SK-MEL-5 (cell line): ENCODE measurements around the gene ARL15. TPM values are rescaled to one million over a fixed set of nuclear protein-coding genes. Genes with fewer than 3 reads are reported as not detected.

ENCODE experiments used
- DNase-seq: peaks from one replicate; pipeline ENCODE4 v3.0.0-alpha.2; 2016; ENCODE audit warnings: low read depth, low spot score
- in situ Hi-C: cut with HindIII; loops from 2 replicates; pipeline ENCODE4 v1.10.0; 2016; ENCODE audit warnings: low sequenced_read_pairs, high pct_unique_total_duplicates, low pct_unique_long_range_greater_than_20kb
- total RNA-seq: library from RNA; depleted of rRNA; stranded (reverse); fragments of >200 nt; shearing (Covaris generic); gene quantifications from 2 replicates; pipeline ENCODE4 v1.2.3, GENCODE V29; 2014

The ARL15 gene
- total RNA-seq, 1 experiment from 2014 or later = 14.9 TPM

GRCh38 chr5:54197018-54197417 lies 113.4 kb downstream of the ARL15 start:
- in situ Hi-C loops = no loop called here

GRCh38 chr5:54195701-54196100 lies 114.7 kb downstream of the ARL15 start:
- no peak for DNase-seq
- in situ Hi-C loops = no loop called here

More at GRCh38 chr5:54197018-54197417, 113.4 kb downstream of the ARL15 start:
- no peak for DNase-seq

GRCh38 chr5:54194318-54194717 lies 116.1 kb downstream of the ARL15 start:
- no peak for DNase-seq
- in situ Hi-C loops = no loop called here

- in situ Hi-C loops = no loop called here
- no peak for DNase-seq
These were observed 122.7 kb downstream of the ARL15 start for GRCh38 chr5:54187694-54188093.

GRCh38 chr5:54186912-54187445 lies 123.4 kb downstream of the ARL15 start:
- DNase-seq = no peak
- in situ Hi-C loops = no loop called here

- DNase-seq = no peak
- in situ Hi-C loops = no loop called here
These were observed 124.3 kb downstream of the ARL15 start for GRCh38 chr5:54186108-54186507.

- no peak for DNase-seq
- in situ Hi-C loops = no loop called here
These were observed 125.6 kb downstream of the ARL15 start for GRCh38 chr5:54184806-54185205.

GRCh38 chr5:54180630-54181031 lies 129.7 kb downstream of the ARL15 start:
- no peak for DNase-seq
- in situ Hi-C loops = no loop called here

- DNase-seq = no peak
- in situ Hi-C loops = no loop called here
These were observed 131.4 kb downstream of the ARL15 start for GRCh38 chr5:54178991-54179390.

- DNase-seq = peak; percentile 66
- in situ Hi-C loops = no loop called here
These were observed 132.2 kb downstream of the ARL15 start for GRCh38 chr5:54178207-54178606.

- no peak for DNase-seq
- in situ Hi-C loops = no loop called here
These were observed 133.3 kb downstream of the ARL15 start for GRCh38 chr5:54177058-54177457.

GRCh38 chr5:54176066-54176830 lies 134.1 kb downstream of the ARL15 start:
- in situ Hi-C loops = no loop called here
- no peak for DNase-seq

GRCh38 chr5:54173251-54173650 lies 137.1 kb downstream of the ARL15 start:
- in situ Hi-C loops = no loop called here
- no peak for DNase-seq

GRCh38 chr5:54171645-54172384 lies 138.6 kb downstream of the ARL15 start:
- in situ Hi-C loops = no loop called here
- no peak for DNase-seq

- in situ Hi-C loops = no loop called here
These were observed 144.7 kb downstream of the ARL15 start for GRCh38 chr5:54165687-54166086.

GRCh38 chr5:54162184-54162583 lies 148.2 kb downstream of the ARL15 start:
- no peak for DNase-seq
- in situ Hi-C loops = no loop called here

More at GRCh38 chr5:54165687-54166086, 144.7 kb downstream of the ARL15 start:
- no peak for DNase-seq

- in situ Hi-C loops = no loop called here
- no peak for DNase-seq
These were observed 150.0 kb downstream of the ARL15 start for GRCh38 chr5:54160329-54160728.

GRCh38 chr5:54159893-54160195 lies 150.5 kb downstream of the ARL15 start:
- no peak for DNase-seq
- in situ Hi-C loops = no loop called here
